22Rv1 (cell line): ENCODE measurements around the gene DCPS.
"Not testable (repeated sequence)": the region's sequence is repeated elsewhere in the genome, so short reads cannot be mapped to it uniquely, and the experiment has no call there.

ENCODE experiments used
- H3K27ac ChIP-seq: fragments of 450-650 bp; 2 replicates; pipeline ENCODE4 v1.5.1; 2017
- CTCF ChIP-seq: fragments of 450-650 bp; IDR thresholded peaks from 2 replicates; pipeline ENCODE4 v1.5.1; 2017; ENCODE audit warnings: mild to moderate bottlenecking
- ZFX ChIP-seq: fragments of 450-650 bp; IDR thresholded peaks from 2 replicates; pipeline ENCODE4 v1.6.1; 2017; ENCODE audit warnings: antibody characterized with exemption, borderline replicate concordance

The DCPS gene

GRCh38 chr11:126344141-126345080 lies 40.6 kb downstream of the DCPS start:
- H3K27ac ChIP-seq = 0 out of 2 replicates have a peak overlapping the region, but pooled peaks have one; percentile 1
- no peak for TF ChIP-seq CTCF
- no peak for TF ChIP-seq ZFX

GRCh38 chr11:126345283-126345682 lies 41.4 kb downstream of the DCPS start:
- H3K27ac ChIP-seq = 0 out of 2 replicates have a peak overlapping the region, but pooled peaks have one; percentile 1
- TF ChIP-seq CTCF (no peak), ZFX (no peak)

- H3K27ac ChIP-seq = no peak overlapping the region
- no peak for TF ChIP-seq ZFX
- no peak for TF ChIP-seq CTCF
Measured at GRCh38 chr11:126345759-126346585, 42.1 kb downstream of the DCPS start.

- H3K27ac ChIP-seq = no peak overlapping the region
- TF ChIP-seq ZFX = no peak
Measured at GRCh38 chr11:126346586-126346940, 42.7 kb downstream of the DCPS start.

GRCh38 chr11:126346946-126347345 lies 43.1 kb downstream of the DCPS start:
- not testable (repeated sequence) for H3K27ac ChIP-seq

- H3K27ac ChIP-seq = no peak overlapping the region
- TF ChIP-seq CTCF (no peak), ZFX (no peak)
Measured at GRCh38 chr11:126347751-126348668, 44.1 kb downstream of the DCPS start.

GRCh38 chr11:126348806-126349582 lies 45.1 kb downstream of the DCPS start:
- H3K27ac ChIP-seq = no peak overlapping the region
- TF ChIP-seq CTCF (no peak), ZFX (no peak)
